HEK293T (cell line): ENCODE results near the gene AIFM1.
"Not testable (repeated sequence)": the region's sequence is repeated elsewhere in the genome, so short reads cannot be mapped to it uniquely, and the experiment has no call there.

Experiments used
- CTCF ChIA-PET: fragments of 350-600 bp; formaldehyde crosslinking; extraction: SDS; loops from one replicate; lab custom pipeline; 2021; ENCODE audit warnings: antibody characterized with exemption, inconsistent platforms; lab: Yijun Ruan, JAX
- POLR2A ChIA-PET: fragments of 350-600 bp; formaldehyde crosslinking; extraction: SDS; loops from one replicate; lab custom pipeline; 2020; ENCODE audit warnings: antibody characterized with exemption, inconsistent platforms; lab: Yijun Ruan, JAX
- DNase-seq: peaks from one replicate; pipeline ENCODE4 v3.0.0; 2012; ENCODE audit warnings: mixed read lengths; ENCODE audit errors: extremely low spot score
- ARNT ChIP-seq: fragments of 450-650 bp; IDR thresholded peaks from 2 replicates; pipeline ENCODE4 v1.6.1; 2017; ENCODE audit warnings: mild to moderate bottlenecking
- BHLHE40 ChIP-seq: fragments of 450-650 bp; IDR thresholded peaks from 2 replicates; pipeline ENCODE4 v1.6.1; 2016; ENCODE audit warnings: mild to moderate bottlenecking, moderate library complexity, borderline replicate concordance
- CTBP1 ChIP-seq: fragments of 450-650 bp; IDR thresholded peaks from 2 replicates; pipeline ENCODE4 v1.6.1; 2016; ENCODE audit warnings: borderline replicate concordance
- FOXA1 ChIP-seq: fragments of 450-650 bp; IDR thresholded peaks from 2 replicates; pipeline ENCODE4 v1.6.1; 2016; ENCODE audit warnings: mild to moderate bottlenecking
- FOXK2 ChIP-seq: fragments of 450-650 bp; IDR thresholded peaks from 2 replicates; pipeline ENCODE4 v1.6.1; 2016; ENCODE audit warnings: mild to moderate bottlenecking
- FOXM1 ChIP-seq: fragments of 450-650 bp; IDR thresholded peaks from 2 replicates; pipeline ENCODE4 v1.6.1; 2017; ENCODE audit warnings: mild to moderate bottlenecking, borderline replicate concordance
- HDGF ChIP-seq: fragments of 450-650 bp; IDR thresholded peaks from 2 replicates; pipeline ENCODE4 v1.6.1; 2017; ENCODE audit warnings: antibody characterized with exemption, borderline replicate concordance
- L3MBTL2 ChIP-seq: fragments of 450-650 bp; conservative IDR thresholded peaks from 2 replicates; pipeline ENCODE4 v1.6.1; 2016; ENCODE audit warnings: mild to moderate bottlenecking
- LEF1 ChIP-seq: fragments of 450-650 bp; IDR thresholded peaks from 2 replicates; pipeline ENCODE4 v1.6.1; 2017; ENCODE audit warnings: mild to moderate bottlenecking, borderline replicate concordance
- NFRKB ChIP-seq: fragments of 450-650 bp; IDR thresholded peaks from 2 replicates; pipeline ENCODE4 v1.6.1; 2016; ENCODE audit warnings: mild to moderate bottlenecking, moderate library complexity
- PKNOX1 ChIP-seq: fragments of 450-650 bp; IDR thresholded peaks from 2 replicates; pipeline ENCODE4 v1.6.1; 2016
- SP1 ChIP-seq: fragments of 450-650 bp; IDR thresholded peaks from 2 replicates; pipeline ENCODE4 v1.6.1; 2017
- SUZ12 ChIP-seq: fragments of 450-650 bp; IDR thresholded peaks from 2 replicates; pipeline ENCODE4 v1.6.1; 2016; ENCODE audit warnings: mild to moderate bottlenecking
- TARDBP ChIP-seq: fragments of 450-650 bp; IDR thresholded peaks from 2 replicates; pipeline ENCODE4 v1.6.1; 2016
- ZNF384 ChIP-seq: fragments of 450-650 bp; IDR thresholded peaks from 2 replicates; pipeline ENCODE4 v1.6.1; 2016

Gene AIFM1

GRCh38 chrX:130120321-130120731 lies 45.3 kb downstream of the AIFM1 start:
- TF ChIP-seq L3MBTL2 (no peak), BHLHE40 (no peak), TARDBP (no peak), LEF1 (no peak), FOXA1 (no peak), FOXK2 (no peak), PKNOX1 (no peak)
- CTCF ChIA-PET, result interaction anchor here (0.5 to 1.5 kb wide), 5 partner anchors 29 to 546 kb away, joined by 3 to 5 read pairs (median 3); no protein-coding TSS in a partner anchor
- DNase-seq, result peak; percentile 71
- POLR2A ChIA-PET, result interaction anchor here (0.7 to 0.9 kb wide), 2 partner anchors 33 to 39 kb away, joined by 3 to 5 read pairs; no protein-coding TSS in a partner anchor

GRCh38 chrX:130119312-130119898 lies 46.2 kb downstream of the AIFM1 start:
- ChIA-PET POLR2A (interaction anchor here (0.5 to 0.7 kb wide), 2 partner anchors 25 to 32 kb away, joined by 4 to 5 read pairs; no protein-coding TSS in a partner anchor), CTCF (interaction anchor here (0.6 to 1.4 kb wide), 4 partner anchors 30 to 547 kb away, joined by 3 to 4 read pairs (median 3); no protein-coding TSS in a partner anchor)
- no peak for DNase-seq
- no peak for TF ChIP-seq SP1
- TF ChIP-seq TARDBP, result no peak
- TF ChIP-seq ARNT, result no peak

GRCh38 chrX:130118441-130119311 lies 47.0 kb downstream of the AIFM1 start:
- TF ChIP-seq FOXM1, result no peak
- TF ChIP-seq CTBP1, result no peak
- TF ChIP-seq FOXK2, result no peak
- CTCF ChIA-PET, result interaction anchor here (1.4 kb wide), 1 partner anchor 31 kb away, joined by 3 read pairs; no protein-coding TSS in a partner anchor
- no peak for DNase-seq
- POLR2A ChIA-PET, result no interaction called here

- TF ChIP-seq SUZ12 (no peak), BHLHE40 (no peak), NFRKB (no peak), LEF1 (no peak), HDGF (no peak)
- no peak for DNase-seq
- ChIA-PET CTCF (no interaction called here), POLR2A (interaction anchor here (0.7 kb wide), 2 partner anchors 21 to 57 kb away, joined by 3 read pairs; no protein-coding TSS in a partner anchor)
Measured at GRCh38 chrX:130117166-130117565, 48.5 kb downstream of the AIFM1 start.

- CTCF ChIA-PET, POLR2A ChIA-PET, DNase-seq: not testable (repeated sequence)
Measured at GRCh38 chrX:130115119-130115885, 50.3 kb downstream of the AIFM1 start.

DNA sequence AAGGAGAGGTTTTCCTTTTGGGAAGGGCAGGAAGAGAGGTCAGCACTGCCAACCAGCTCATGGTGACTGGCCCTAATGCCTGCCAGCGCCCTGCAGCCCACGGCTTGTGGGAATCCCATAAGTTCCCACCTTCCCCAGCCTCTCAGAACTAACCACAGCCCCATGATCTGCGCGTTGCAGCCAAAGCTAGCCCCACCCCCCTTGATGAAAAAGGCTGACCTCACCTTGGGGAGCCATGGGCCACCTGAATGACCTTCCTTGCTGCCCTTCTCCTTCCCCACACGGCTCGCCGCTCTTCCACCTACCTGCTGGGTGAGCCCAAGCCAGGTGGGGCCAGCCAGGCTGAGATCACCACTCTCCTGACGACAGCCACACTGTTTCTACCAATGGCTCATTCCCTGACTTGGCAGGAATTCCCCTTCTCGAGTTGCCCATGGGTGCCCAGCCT lies 51.5 kb downstream of the AIFM1 start:
- POLR2A ChIA-PET, result no interaction called here
- no peak for DNase-seq
- CTCF ChIA-PET, result no interaction called here

More for the DNA sequence above, 51.5 kb downstream of the AIFM1 start:
- TF ChIP-seq PKNOX1 (no peak), BHLHE40 (no peak), L3MBTL2 (no peak), ARNT (no peak), ZNF384 (no peak)
